H1 (cell line): ENCODE measurements around the gene ITGB4. TPM values are rescaled to one million over a fixed set of nuclear protein-coding genes. Genes with fewer than 3 reads are reported as not detected.

ENCODE experiments used
- CTCF ChIA-PET: fragments of 300-600 bp; sonication (Branson Sonifier 250); formaldehyde crosslinking; loops from one replicate; lab custom pipeline; 2021; ENCODE audit not compliant: partially characterized antibody; lab: Charles Lee
- POLR2A ChIA-PET: fragments of 300-600 bp; sonication (Branson Sonifier 250); formaldehyde crosslinking; loops from one replicate; lab custom pipeline; 2021; ENCODE audit warnings: inconsistent platforms; ENCODE audit not compliant: partially characterized antibody; lab: Charles Lee
- DNase-seq, 2 experiments: peaks; one replicate each; pipeline versions ENCODE4 v3.0.0 to v3.0.0-alpha.2; 2010 to 2022; ENCODE audit warnings: low spot score in 2 of 2, low read depth in 1 of 2, mixed read lengths in 1 of 2
- FAIRE-seq: peaks from 2 replicates; lab custom pipeline; 2011; peaks lifted over from hg19 to GRCh38; lab: Jason Lieb, UNC
- H2AFZ ChIP-seq: 2 replicates; pipeline ENCODE4 v1.8.1; 2012; ENCODE audit warnings: low read length, inconsistent platforms
- H2AK5ac ChIP-seq: 2 replicates; pipeline ENCODE4 v1.6.1; 2013; ENCODE audit warnings: low read depth, low read length
- H2BK120ac ChIP-seq: replicated peaks from 2 replicates; pipeline ENCODE3; 2013; ENCODE audit warnings: low read depth, low read length, inconsistent platforms
- H2BK12ac ChIP-seq: 2 replicates; pipeline ENCODE4 v1.6.1; 2013; ENCODE audit warnings: low read depth, low read length
- H2BK15ac ChIP-seq: 2 replicates; pipeline ENCODE4 v1.6.1; 2013; ENCODE audit warnings: low read length
- H2BK20ac ChIP-seq: 2 replicates; pipeline ENCODE4 v1.6.1; 2013; ENCODE audit warnings: low read length
- H2BK5ac ChIP-seq: 2 replicates; pipeline ENCODE4 v1.6.1; 2013; ENCODE audit warnings: low read depth, low read length
- H3K14ac ChIP-seq: 2 replicates; pipeline ENCODE4 v1.6.1; 2013; ENCODE audit warnings: inconsistent platforms; ENCODE audit not compliant: insufficient read length
- H3K18ac ChIP-seq: 2 replicates; pipeline ENCODE4 v1.6.1; 2013; ENCODE audit warnings: low read length; ENCODE audit errors: extremely low read depth
- H3K23ac ChIP-seq: 2 replicates; pipeline ENCODE4 v1.6.1; 2013; ENCODE audit warnings: inconsistent platforms; ENCODE audit not compliant: insufficient read length
- H3K23me2 ChIP-seq: 2 replicates; pipeline ENCODE4 v1.6.1; 2013; ENCODE audit warnings: low read depth, low read length
- H3K27ac ChIP-seq: 2 replicates; pipeline ENCODE4 v1.6.1; 2011; ENCODE audit warnings: low read depth, low read length, inconsistent platforms
- H3K27me3 ChIP-seq, 4 experiments: replicated peaks in 1 of 4; 1 replicate in 1 of 4; 2 replicates in 3 of 4; pipeline versions ENCODE4 v1.6.1 to v1.8.1; 2011 to 2013; ENCODE audit warnings: low read length in 3 of 4, mild to moderate bottlenecking in 3 of 4, inconsistent platforms in 2 of 4, mixed read lengths in 2 of 4, moderate library complexity in 1 of 4; ENCODE audit not compliant: control insufficient read depth in 3 of 4, insufficient read depth in 3 of 4; ENCODE audit errors: extremely low read depth in 1 of 4
- H3K36me3 ChIP-seq, 4 experiments: 2 replicates each; pipeline versions ENCODE4 v1.6.1 to v1.8.1; 2011 to 2013; ENCODE audit warnings: mild to moderate bottlenecking in 4 of 4, low read length in 3 of 4, moderate library complexity in 2 of 4, control low read depth in 1 of 4, inconsistent platforms in 1 of 4; ENCODE audit not compliant: insufficient read depth in 4 of 4, control insufficient read depth in 2 of 4
- H3K4ac ChIP-seq: replicated peaks from 2 replicates; pipeline ENCODE3; 2013; ENCODE audit warnings: low read length, low read depth, mixed read lengths, inconsistent platforms; ENCODE audit not compliant: insufficient read length
- H3K4me1 ChIP-seq, 4 experiments: replicated peaks in 1 of 4; 1 replicate in 1 of 4; 2 replicates in 3 of 4; pipeline versions ENCODE4 v1.6.1 to v1.8.1; 2011 to 2013; ENCODE audit warnings: low read length in 3 of 4, inconsistent platforms in 2 of 4, mixed read lengths in 1 of 4; ENCODE audit not compliant: insufficient read depth in 4 of 4, control insufficient read depth in 3 of 4
- H3K4me2 ChIP-seq, 2 experiments: 2 replicates each; pipeline versions ENCODE4 v1.6.1 to v1.8.1; 2011 to 2013; ENCODE audit warnings: low read depth in 2 of 2, low read length in 2 of 2, control low read depth in 1 of 2, inconsistent platforms in 1 of 2, mild to moderate bottlenecking in 1 of 2; ENCODE audit not compliant: insufficient read depth in 1 of 2
- H3K4me3 ChIP-seq, 4 experiments: fragments of 200-600, 300-600 bp in 1 of 4; sonication (generic), shearing (Covaris generic), sonication (Bioruptor Twin) in 1 of 4; 2 replicates each; pipeline versions ENCODE4 v1.5.1 to v1.8.1; 2011 to 2016; ENCODE audit warnings: low read length in 4 of 4, low read depth in 3 of 4, control low read depth in 2 of 4, inconsistent platforms in 2 of 4, mild to moderate bottlenecking in 2 of 4, mixed read lengths in 1 of 4, moderate library complexity in 1 of 4; ENCODE audit not compliant: insufficient read depth in 2 of 4; ENCODE audit errors: extremely low read depth in 1 of 4
- H3K56ac ChIP-seq: replicated peaks from 2 replicates; pipeline ENCODE3; 2013; ENCODE audit warnings: low read depth, mild to moderate bottlenecking, mixed read lengths, low read length, inconsistent platforms; ENCODE audit not compliant: insufficient read length
- H3K79me1 ChIP-seq: 2 replicates; pipeline ENCODE4 v1.6.1; 2013; ENCODE audit warnings: low read depth, low read length, control low read depth
- H3K79me2 ChIP-seq, 2 experiments: 2 replicates each; pipeline versions ENCODE4 v1.6.1 to v1.8.1; 2012 to 2013; ENCODE audit warnings: low read length in 2 of 2, mild to moderate bottlenecking in 2 of 2, inconsistent platforms in 1 of 2; ENCODE audit not compliant: insufficient read depth in 2 of 2, control insufficient read depth in 1 of 2
- H3K9ac ChIP-seq, 4 experiments: replicated peaks in 1 of 4; 1 replicate in 1 of 4; 2 replicates in 3 of 4; pipeline versions ENCODE4 v1.6.1 to v1.8.1; 2011 to 2013; ENCODE audit warnings: low read depth in 3 of 4, low read length in 3 of 4, control low read depth in 2 of 4, mild to moderate bottlenecking in 2 of 4, moderate library complexity in 2 of 4, inconsistent platforms in 1 of 4; ENCODE audit errors: extremely low read depth in 1 of 4
- H3K9me3 ChIP-seq, 2 experiments: 2 replicates each; pipeline versions ENCODE4 v1.6.1 to v1.8.1; 2012 to 2013; ENCODE audit warnings: mild to moderate bottlenecking in 2 of 2, moderate library complexity in 2 of 2, control low read depth in 1 of 2, inconsistent platforms in 1 of 2, low read depth in 1 of 2, low read length in 1 of 2, mixed read lengths in 1 of 2; ENCODE audit not compliant: insufficient read depth in 2 of 2
- H4K20me1 ChIP-seq, 2 experiments: replicated peaks in 1 of 2; 2 replicates each; pipeline versions ENCODE3 to v1.8.1; 2011 to 2013; ENCODE audit warnings: inconsistent platforms in 2 of 2, low read length in 2 of 2, mild to moderate bottlenecking in 1 of 2; ENCODE audit not compliant: insufficient read depth in 2 of 2, control insufficient read depth in 1 of 2
- H4K5ac ChIP-seq: 2 replicates; pipeline ENCODE4 v1.6.1; 2013; ENCODE audit warnings: low read length, low read depth, mixed read lengths, inconsistent platforms; ENCODE audit not compliant: insufficient read length
- H4K8ac ChIP-seq: 2 replicates; pipeline ENCODE4 v1.8.0; 2013; ENCODE audit warnings: mild to moderate bottlenecking, moderate library complexity, low read length, inconsistent platforms; ENCODE audit not compliant: insufficient read depth; ENCODE audit errors: extremely low read depth
- H4K91ac ChIP-seq: replicated peaks from 2 replicates; pipeline ENCODE3; 2013; ENCODE audit warnings: low read length, mixed read lengths, inconsistent platforms; ENCODE audit not compliant: insufficient read length
- BRCA1 ChIP-seq: IDR thresholded peaks from 2 replicates; pipeline ENCODE4 v1.6.1; 2012; ENCODE audit warnings: low read depth, low read length, improper control_type of control experiment
- CHD1 ChIP-seq: IDR thresholded peaks from 2 replicates; pipeline ENCODE4 v1.6.1; 2012; ENCODE audit warnings: low read depth, low read length, improper control_type of control experiment
- CTBP2 ChIP-seq: IDR thresholded peaks from 2 replicates; pipeline ENCODE4 v1.7.0; 2011; ENCODE audit warnings: borderline replicate concordance, mild to moderate bottlenecking, moderate library complexity, mixed read lengths, low read length; ENCODE audit not compliant: insufficient read depth, insufficient read length
- EZH2 ChIP-seq: fragments of 200-600 bp; sonication (generic); IDR thresholded peaks from 2 replicates; pipeline ENCODE4 v1.7.1; 2012; ENCODE audit warnings: low read depth, mild to moderate bottlenecking, moderate library complexity, low read length, inconsistent platforms; ENCODE audit not compliant: severe bottlenecking
- GABPA ChIP-seq: IDR thresholded peaks from 2 replicates; pipeline ENCODE4 v1.6.1; 2011; ENCODE audit warnings: mild to moderate bottlenecking, low read length, moderate library complexity, borderline replicate concordance; ENCODE audit not compliant: insufficient read depth
- KDM5A ChIP-seq: fragments of 200-600 bp; IDR thresholded peaks from 2 replicates; pipeline ENCODE4 v1.7.1; 2012; ENCODE audit warnings: mild to moderate bottlenecking, low read length, inconsistent platforms, mixed read lengths
- RXRA ChIP-seq: IDR thresholded peaks from 2 replicates; pipeline ENCODE4 v1.6.1; 2011; ENCODE audit warnings: low read depth, mild to moderate bottlenecking, low read length, moderate library complexity; ENCODE audit not compliant: insufficient read depth
- WGBS, 2 experiments: shearing (Covaris generic) in 1 of 2; methylation state at CpG; one replicate each; pipeline versions ENCODE4 v1.1.6 to v1.1.7; 2013 to 2015; ENCODE audit warnings: low lambda C conversion rate in 2 of 2, mixed read lengths in 2 of 2, inconsistent platforms in 1 of 2, low coverage in 1 of 2, missing lambda C conversion rate in 1 of 2; ENCODE audit not compliant: insufficient replicate concordance in 2 of 2, insufficient coverage in 1 of 2, insufficient read length in 1 of 2; ENCODE audit errors: extremely low coverage in 1 of 2, missing lambda C conversion rate in 1 of 2; 5-methylcytosine and 5-hydroxymethylcytosine counted together
- polyA plus RNA-seq, 7 experiments: library from polyadenylated mRNA; depleted of rRNA in 3 of 7; stranded (reverse) in 5 of 7; unstranded in 2 of 7; fragments of >200 nt in 5 of 7; fragments of 200-250 nt in 2 of 7; gene quantifications; 1 replicate in 5 of 7; 2 replicates in 1 of 7; 4 replicates in 1 of 7; pipeline versions ENCODE4 v1.2.1 to v1.2.3, GENCODE V29; 2011 to 2013; ENCODE audit warnings: missing spikeins in 2 of 7, mixed read lengths in 2 of 7
- total RNA-seq: library from RNA; stranded (reverse); fragmentation: NEBNext Ultra II Directional; extraction: Animal tissue kit (Norgen Biotek cat#: 25700); gene quantifications from 2 replicates; pipeline ENCODE4 v1.2.1, GENCODE V29; 2021
- TF ChIP-seq, protein P1 (sequence below): IDR thresholded peaks from 2 replicates; pipeline ENCODE4 v1.6.1; 2012; ENCODE audit warnings: low read length, inconsistent platforms
- TF ChIP-seq, protein P2 (sequence below), 3 experiments: IDR thresholded peaks; 1 replicate in 2 of 3; 2 replicates in 1 of 3; pipeline versions ENCODE4 v1.5.1 to v1.6.1; 2011; ENCODE audit warnings: low read length in 3 of 3, mild to moderate bottlenecking in 3 of 3, inconsistent platforms in 2 of 3, low read depth in 1 of 3, moderate library complexity in 1 of 3; ENCODE audit not compliant: insufficient read depth in 1 of 3; ENCODE audit errors: control extremely low read depth in 1 of 3

ITGB4 gene
- total and polyA plus RNA-seq, 2 of the 8 experiments (the other 6 are each of a cell fraction or from before 2014, with no cell fraction given): 5.2 to 5.6 TPM

DNA sequence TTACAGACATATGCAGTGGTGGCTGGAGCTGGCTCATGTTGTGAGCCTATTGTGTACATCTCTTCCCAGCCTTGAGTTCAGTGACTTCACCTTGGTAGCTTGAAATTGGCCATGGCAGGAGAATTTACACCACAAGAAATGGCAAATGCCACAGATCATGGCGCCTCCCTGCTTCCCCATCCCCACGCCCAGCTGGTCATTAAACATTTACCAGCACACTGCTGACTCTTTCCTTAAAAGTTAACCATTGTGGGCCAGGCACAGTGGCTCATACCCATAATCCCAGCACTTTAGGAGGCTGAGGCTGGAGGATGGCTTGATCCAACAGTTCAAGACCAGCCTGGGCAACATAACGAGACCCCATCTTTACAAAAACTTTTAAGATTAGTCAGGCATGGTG lies 22.6 kb upstream of the ITGB4 start:
- no peak overlapping the region for H2BK15ac ChIP-seq
- no peak overlapping the region for H3K4me3 ChIP-seq
- no peaks in the 10 kb centered on the region for H3K27me3 ChIP-seq
- no peak overlapping the region for H3K18ac ChIP-seq
- peaks cover 21 to 41% (median 38%) of the 10 kb centered on the region in 4 experiments for H3K36me3 ChIP-seq
- no peak overlapping the region for H4K5ac ChIP-seq
- FAIRE-seq (no peak), DNase-seq (no peak)
- no peak overlapping the region for H3K27ac ChIP-seq
- no peak overlapping the region for H2BK120ac ChIP-seq
- peaks cover 4% of the 10 kb centered on the region; the same call in 1 of the 2 replicates for H3K79me1 ChIP-seq
- no peak overlapping the region for H4K8ac ChIP-seq
- H2BK12ac ChIP-seq: no peak overlapping the region
- no peak overlapping the region for H3K4ac ChIP-seq
- H4K91ac ChIP-seq: no peak overlapping the region
- no peak overlapping the region for H3K4me2 ChIP-seq
- POLR2A ChIA-PET: interaction anchor here (0.7 to 1.3 kb wide), 3 partner anchors 45 to 181 kb away, joined by 3 read pairs; no protein-coding TSS in a partner anchor
- H3K9me3 ChIP-seq: no peaks in the 10 kb centered on the region
- H3K23ac ChIP-seq: no peak overlapping the region
- no peak overlapping the region for H3K14ac ChIP-seq
- H3K79me2 ChIP-seq: peaks cover 0 to 6% of the 10 kb centered on the region in 2 experiments; a peak in 1 of 4 replicates
- no peak overlapping the region for H3K9ac ChIP-seq
- H2BK5ac ChIP-seq: no peak overlapping the region
- no peak overlapping the region for H2AFZ ChIP-seq
- H2BK20ac ChIP-seq: no peak overlapping the region
- no peaks in the 10 kb centered on the region for H3K23me2 ChIP-seq
- H3K4me1 ChIP-seq: peaks cover 0 to 10% (median 4%) of the 10 kb centered on the region in 4 experiments; a peak in 5 of 7 replicates
- peaks cover 0 to 2% of the 10 kb centered on the region in 2 experiments for H4K20me1 ChIP-seq
- H2AK5ac ChIP-seq: no peak overlapping the region
- H3K56ac ChIP-seq: no peak overlapping the region
- 82% methylated on average over 3 of the region's 3 CpGs; no CpG with 5 or more reads in 1 of the 2 experiments for WGBS, 2 experiments
- CTCF ChIA-PET: interaction anchor here (1.0 to 1.6 kb wide), 5 partner anchors 15 to 67 kb away, joined by 3 to 7 read pairs (median 4); partner anchors contain the start of genes GALK1 and ITGB4
- no peak for TF ChIP-seq CTBP2
- no peak for TF ChIP-seq CHD1
- no peak for TF ChIP-seq EZH2
- TF ChIP-seq KDM5A: no peak
- TF ChIP-seq GABPA: no peak
- no peak for TF ChIP-seq BRCA1
- TF ChIP-seq, protein P1, sequence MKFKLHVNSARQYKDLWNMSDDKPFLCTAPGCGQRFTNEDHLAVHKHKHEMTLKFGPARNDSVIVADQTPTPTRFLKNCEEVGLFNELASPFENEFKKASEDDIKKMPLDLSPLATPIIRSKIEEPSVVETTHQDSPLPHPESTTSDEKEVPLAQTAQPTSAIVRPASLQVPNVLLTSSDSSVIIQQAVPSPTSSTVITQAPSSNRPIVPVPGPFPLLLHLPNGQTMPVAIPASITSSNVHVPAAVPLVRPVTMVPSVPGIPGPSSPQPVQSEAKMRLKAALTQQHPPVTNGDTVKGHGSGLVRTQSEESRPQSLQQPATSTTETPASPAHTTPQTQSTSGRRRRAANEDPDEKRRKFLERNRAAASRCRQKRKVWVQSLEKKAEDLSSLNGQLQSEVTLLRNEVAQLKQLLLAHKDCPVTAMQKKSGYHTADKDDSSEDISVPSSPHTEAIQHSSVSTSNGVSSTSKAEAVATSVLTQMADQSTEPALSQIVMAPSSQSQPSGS: no peak
- TF ChIP-seq, protein P2, sequence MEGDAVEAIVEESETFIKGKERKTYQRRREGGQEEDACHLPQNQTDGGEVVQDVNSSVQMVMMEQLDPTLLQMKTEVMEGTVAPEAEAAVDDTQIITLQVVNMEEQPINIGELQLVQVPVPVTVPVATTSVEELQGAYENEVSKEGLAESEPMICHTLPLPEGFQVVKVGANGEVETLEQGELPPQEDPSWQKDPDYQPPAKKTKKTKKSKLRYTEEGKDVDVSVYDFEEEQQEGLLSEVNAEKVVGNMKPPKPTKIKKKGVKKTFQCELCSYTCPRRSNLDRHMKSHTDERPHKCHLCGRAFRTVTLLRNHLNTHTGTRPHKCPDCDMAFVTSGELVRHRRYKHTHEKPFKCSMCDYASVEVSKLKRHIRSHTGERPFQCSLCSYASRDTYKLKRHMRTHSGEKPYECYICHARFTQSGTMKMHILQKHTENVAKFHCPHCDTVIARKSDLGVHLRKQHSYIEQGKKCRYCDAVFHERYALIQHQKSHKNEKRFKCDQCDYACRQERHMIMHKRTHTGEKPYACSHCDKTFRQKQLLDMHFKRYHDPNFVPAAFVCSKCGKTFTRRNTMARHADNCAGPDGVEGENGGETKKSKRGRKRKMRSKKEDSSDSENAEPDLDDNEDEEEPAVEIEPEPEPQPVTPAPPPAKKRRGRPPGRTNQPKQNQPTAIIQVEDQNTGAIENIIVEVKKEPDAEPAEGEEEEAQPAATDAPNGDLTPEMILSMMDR (IDR thresholded peaks at IDR 0.05; ENCODE audit: control extremely low read depth in 1 of 3, insufficient read depth in 1 of 3, low read depth in 1 of 3, low read length in 3 of 3): no peak
- TF ChIP-seq RXRA: no peak
